Stimulated activated CD4-positive, alpha-beta T cell treated with anti-CD3 and anti-CD28 coated beads, Interleukin-2, amount 100 ng/mL, for 48 hours (primary cell): Measurements from ENCODE around the gene MTSS2.

ENCODE experiments used
- DNase-seq, 2 donors: peaks; one replicate each; pipeline ENCODE4 v3.0.0-alpha.2; 2020

MTSS2 gene

DNA sequence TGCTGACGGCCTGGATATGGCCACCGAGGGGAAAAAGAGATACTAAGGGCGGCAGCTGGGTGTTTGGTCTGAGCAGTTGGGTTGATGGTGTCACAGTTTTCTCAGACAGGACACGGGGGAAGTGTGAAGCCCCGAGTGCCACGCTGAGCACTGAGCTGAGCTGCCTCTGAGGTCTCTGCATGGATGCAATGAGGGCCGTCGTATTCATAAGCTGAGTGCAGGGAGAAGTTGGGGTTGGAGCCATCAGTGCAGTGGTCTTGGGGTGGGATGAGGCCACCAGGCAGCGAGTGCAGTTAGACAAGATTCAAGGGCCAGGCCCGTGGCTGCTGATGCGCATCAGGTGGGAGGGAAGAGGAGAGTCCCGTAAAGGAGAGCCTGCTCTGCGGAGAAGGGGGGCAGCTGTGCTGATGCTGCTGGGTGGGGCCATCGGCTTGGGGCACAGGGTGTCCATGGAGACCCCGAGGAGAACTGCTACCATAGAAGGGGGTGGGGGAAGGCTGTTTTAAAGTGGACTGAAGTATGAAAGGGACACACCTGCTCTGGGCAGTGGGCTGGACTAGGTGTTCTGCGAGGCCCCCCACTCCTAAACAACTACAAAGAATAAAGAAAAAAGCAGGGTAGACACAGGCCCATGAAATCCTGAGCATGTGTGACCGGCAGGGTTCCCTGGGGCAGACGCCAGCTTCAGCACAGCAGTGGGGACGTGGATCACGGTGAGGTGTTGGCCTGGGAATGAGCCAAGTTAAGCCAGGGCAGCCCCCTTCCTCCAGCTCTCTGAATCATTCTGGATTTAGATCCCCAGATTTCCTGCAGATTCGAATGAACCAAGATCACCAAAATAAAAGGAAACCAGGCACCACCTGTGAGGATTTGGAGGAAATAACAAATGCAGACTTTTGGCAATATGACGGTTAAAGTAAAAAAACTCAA, 19.8 kb downstream of the MTSS2 start:
- DNase-seq, result no peak

DNA sequence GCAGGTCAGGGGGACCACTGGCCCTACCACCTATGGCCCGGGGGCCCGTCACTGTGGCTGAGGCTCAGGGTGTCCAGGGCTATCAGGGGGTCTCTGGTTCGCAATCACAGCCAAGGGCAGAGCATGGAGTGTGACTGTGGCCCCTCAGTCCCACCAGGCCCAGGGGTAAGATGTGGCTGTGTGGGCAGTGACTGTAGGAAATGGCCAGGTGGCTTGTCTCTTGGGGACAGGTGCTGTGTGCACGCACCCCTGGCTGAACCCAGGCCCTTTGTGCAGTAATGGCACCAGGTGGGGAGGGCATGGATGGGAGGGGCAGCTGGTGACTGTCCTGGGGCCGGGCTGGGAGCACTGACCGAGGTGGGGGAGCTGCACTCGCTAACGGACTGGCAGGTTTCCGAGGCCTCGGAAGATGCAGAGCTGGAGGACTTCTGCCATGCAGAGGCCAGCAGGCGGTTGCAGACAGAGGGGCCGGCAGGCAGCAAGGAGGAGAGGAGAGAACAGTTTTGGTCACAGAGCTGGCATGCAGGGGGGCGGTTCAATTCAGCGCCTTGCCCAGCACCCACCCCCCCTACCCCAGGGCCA, 20.6 kb downstream of the MTSS2 start:
- no peak for DNase-seq

DNA sequence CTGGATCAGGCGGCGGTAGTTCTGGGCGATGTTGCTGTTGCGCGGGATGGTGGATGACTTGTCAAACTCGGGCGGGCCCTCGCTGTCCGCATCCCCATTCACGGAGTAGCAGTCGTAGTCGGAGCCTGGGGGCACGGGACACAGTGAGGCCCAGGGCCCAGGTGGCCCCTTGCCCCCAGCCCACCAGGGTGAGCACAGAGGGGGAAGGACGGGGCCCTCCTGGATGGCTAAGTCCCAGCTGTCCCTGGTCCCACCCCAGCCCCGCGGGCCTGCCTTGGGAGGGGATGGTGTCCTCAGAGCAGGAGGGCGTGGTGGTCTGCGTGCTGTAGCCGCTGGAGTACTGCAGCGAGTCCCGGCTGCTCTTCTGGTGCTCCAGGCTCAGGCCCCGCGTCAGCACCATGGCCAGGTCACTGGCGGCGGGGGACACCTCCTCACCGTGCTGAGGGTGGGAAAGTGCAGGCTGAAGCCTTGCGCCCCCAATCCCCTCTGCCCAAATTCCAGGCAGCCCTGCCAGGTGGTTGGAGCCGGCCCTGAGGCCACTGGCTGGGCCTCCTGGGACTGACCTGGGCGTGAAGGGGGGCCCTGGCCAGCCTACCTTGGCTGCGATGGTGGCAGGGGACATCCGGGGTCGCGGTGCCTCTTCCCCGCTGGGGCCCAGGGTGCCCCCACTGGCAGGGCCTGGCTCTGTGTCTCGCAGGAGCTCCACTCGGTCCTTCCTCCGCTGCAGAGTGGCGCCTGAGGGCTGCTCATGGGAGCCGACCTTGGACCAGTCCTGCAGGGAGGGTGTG, 21.3 kb downstream of the MTSS2 start:
- no peak for DNase-seq

DNA sequence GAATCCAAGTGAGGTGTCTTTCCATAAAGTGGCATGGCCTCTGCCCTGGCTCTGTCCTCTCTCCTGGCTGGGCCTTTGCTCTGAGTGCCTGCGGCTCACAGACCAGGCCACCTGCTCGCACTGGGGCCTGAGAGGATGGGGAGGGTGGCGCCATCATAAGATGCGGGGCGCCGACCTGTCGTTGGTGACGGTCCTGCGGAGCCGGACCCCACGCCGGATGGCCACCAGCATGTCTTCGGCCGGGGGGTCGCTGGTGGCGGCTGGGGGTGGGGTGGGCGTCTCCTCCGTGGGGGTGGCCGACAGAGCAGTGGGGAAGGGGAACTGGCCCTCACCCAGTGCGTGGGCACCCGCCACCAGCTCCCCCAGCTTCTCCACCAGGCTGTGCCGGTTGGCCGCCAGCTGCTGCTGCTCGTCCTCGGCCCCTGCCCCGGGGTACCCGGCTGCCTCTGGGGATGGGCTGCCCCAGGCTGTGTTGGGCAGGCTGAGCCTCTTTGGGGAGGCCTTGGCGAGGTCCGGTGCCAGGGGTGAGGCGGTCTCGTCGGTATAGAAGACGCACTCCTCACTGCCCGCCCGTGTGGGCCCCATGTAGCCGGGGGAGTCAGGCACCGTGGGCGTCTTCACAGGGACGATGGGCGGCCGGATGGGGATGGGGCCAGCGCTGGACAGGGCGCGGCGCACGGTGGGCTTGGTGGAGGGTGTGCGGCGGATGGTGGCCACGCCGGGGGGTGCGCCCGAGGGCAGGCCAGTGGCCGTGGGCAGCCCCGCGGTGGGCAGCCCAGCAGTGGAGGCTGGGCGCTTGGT, 22.1 kb downstream of the MTSS2 start:
- no peak for DNase-seq

- DNase-seq, result no peak
These were observed 22.8 kb downstream of the MTSS2 start for GRCh38 chr16:70662991-70663523.

DNA sequence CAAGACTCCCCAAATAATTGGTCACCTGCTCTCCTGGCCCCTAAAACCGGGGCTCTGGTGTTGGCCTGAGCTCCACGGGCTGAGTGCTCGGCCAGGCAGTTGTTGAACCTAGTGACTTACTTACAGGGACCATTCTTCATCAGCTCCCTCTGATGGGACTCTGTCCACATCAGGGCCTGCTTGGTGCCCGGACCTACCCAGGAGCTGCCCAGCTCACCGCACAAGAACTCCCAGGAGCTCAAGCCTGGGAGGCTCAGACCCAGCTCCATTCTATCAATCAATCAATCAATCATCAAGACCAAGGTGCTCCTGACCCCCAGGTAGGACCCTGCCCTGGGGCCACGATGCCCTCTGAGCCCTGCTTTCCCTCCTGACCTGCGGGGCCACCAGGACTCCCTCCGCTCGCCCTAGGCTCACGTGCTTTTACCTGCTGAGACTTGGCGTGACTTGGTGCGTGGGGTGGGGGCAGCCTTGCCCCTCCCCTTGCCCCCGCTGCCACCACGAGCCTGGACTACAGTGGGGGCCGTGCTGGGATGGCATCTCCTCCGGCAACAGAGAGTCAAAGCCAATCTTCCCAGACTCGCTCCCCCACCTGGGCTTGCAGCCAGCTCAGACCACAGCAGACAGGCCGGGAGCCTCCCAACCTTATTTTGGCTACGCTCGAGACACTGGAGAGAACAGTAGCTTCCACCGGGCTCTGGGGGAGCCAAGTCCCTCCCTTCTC, 23.8 kb downstream of the MTSS2 start:
- no peak for DNase-seq

- DNase-seq, result no peak
These were observed 24.3 kb downstream of the MTSS2 start for GRCh38 chr16:70661534-70661917.

DNA sequence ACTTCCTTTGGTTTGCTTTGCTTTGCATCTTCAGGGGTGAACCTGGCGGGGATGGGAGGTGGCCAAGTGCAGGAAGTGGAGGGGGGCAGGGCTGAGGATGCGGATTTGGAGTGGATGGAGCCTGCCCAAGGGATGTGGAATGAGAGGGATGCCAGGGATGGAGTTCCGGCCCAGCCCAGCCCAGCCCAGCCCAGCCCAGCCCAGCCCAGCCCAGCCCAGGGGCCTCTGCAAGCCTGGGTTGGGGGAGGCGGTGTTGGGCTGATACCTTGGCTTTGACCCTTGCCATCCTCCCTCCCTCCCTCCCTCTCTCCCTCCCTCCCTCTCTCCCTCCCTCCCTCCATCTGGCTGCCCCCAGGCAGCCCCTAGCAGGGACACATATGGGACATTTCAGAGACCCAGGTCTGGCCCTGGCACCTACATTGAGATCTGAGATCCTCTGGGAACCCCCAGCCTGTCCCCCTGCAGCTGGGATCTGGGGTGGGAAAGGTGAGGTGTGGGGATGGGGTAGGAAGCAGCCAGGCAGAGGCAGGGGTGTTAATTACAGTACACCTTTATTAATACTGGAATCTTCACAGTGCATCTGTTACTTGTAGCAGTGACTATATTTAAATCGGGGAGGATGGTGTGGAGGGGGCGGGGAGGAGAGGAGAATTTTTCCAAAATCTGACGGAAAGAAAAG, 25.0 kb downstream of the MTSS2 start:
- no peak for DNase-seq

GRCh38 chr16:70659953-70660671, 25.7 kb downstream of the MTSS2 start:
- DNase-seq, result no peak

DNA sequence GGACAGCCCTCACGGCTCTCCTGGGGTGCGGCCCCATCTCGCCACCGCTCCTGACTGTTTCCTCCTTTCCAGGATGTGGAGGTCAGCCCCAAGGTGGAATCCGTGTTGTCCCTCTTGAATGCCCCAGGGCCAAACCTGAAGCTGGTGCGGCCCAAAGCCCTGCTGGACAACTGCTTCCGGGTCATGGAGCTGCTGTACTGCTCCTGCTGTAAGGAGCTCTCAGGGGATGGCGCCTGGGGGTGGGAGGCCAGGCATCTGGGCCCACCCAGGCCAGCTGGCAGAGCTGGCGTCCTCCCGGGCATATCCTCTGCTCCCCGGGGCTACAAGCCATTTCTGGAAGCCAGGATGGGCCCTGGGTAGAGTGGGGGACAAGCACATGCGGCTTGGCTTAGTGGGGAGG, 26.3 kb downstream of the MTSS2 start:
- DNase-seq, result no peak

DNA sequence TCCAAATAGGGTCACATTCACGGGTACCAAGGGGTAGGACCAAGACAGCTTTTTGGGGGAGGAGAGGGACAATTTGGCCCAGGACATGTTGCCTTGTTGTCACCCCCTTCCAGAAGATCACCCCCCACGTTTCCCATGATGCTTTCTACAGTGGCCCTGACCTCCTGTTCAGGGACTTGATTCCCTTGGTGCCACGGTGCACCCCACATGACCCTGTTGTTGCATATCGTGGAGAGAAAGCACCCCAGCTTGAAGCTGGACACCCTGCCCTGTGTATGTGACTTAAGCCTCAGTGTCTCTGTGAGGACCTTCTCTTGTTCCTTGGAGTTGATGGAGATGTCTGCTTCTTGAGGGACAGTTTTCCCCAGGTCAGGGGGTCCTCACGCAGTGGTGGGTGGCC, 26.9 kb downstream of the MTSS2 start:
- DNase-seq, result no peak

- DNase-seq, result no peak
These were observed 27.9 kb downstream of the MTSS2 start for GRCh38 chr16:70657956-70658355.

- no peak for DNase-seq
These were observed 29.1 kb downstream of the MTSS2 start for GRCh38 chr16:70656712-70657263.

DNA sequence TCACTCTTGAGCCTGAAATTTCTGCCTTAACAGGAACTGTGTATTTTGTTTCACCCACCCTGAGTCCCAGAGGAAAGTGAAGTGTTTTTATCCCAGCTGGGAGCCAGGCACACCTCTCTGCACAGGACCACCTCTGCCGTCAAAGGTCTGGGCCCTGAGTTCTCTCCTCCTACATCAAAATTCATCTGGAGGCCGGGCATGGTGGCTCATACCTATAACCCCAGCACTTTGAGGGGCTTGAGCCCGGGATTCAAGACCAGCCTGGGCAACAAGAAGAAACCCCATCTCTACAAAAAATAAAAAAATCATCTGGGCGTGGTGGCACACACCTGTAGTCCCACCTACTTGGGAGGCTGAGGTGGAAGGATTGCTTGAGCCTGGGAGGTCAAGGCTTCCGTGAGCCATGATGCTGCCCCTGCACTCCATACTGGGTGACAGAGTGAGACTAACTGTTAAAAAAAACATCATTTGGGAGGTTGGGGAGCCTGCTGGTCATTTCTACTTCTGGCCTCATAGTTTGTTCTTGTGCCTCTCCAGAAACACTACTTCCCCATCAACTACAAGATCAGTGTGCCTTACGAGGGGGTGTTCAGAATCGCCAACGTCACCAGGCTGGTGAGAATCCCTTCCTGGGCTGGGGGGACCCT, 29.7 kb downstream of the MTSS2 start:
- DNase-seq, result no peak

GRCh38 chr16:70653809-70654771, 31.8 kb downstream of the MTSS2 start:
- DNase-seq, result peak; percentile 84 to 89

- DNase-seq, result no peak
These were observed 32.4 kb downstream of the MTSS2 start for GRCh38 chr16:70653406-70653805.

GRCh38 chr16:70652322-70652721, 33.5 kb downstream of the MTSS2 start:
- DNase-seq, result no peak

DNA sequence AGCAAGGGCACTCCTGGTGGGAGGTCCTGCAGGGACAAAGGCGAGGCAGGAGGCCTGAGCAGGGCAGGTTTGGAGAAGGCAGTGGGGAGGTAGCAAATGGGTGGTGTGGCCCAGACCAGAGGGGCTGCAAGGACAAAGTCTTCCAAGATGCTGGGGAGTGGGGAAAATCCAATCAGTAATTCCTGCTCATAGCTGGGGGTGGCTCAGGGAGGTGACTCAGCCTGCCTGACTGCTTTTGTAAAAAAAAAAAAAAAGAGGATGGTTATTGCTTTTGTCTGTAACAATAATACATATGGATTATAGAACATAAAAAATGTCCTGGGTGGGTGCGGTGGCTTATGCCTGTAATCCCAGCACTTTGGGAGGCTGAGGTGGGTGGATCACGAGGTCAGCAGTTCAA, 34.3 kb downstream of the MTSS2 start:
- DNase-seq, result no peak
